AML-193 (cell line): ENCODE results near the gene HTR4.
"Not testable (repeated sequence)": the region's sequence is repeated elsewhere in the genome, so short reads cannot be mapped to it uniquely, and the experiment has no call there.

Source experiments
- DNase-seq, 2 experiments: peaks; one replicate each; lab custom pipeline; 2025; lab: John Stamatoyannopoulos, UW

The HTR4 gene

GRCh38 chr5:148476302-148476701 lies 178.0 kb downstream of the HTR4 start:
- no peak for DNase-seq

- no peak for DNase-seq
Measured at GRCh38 chr5:148474025-148474511, 180.3 kb downstream of the HTR4 start.

GRCh38 chr5:148471379-148471778 lies 182.9 kb downstream of the HTR4 start:
- DNase-seq = no peak

GRCh38 chr5:148469501-148469935 lies 184.8 kb downstream of the HTR4 start:
- DNase-seq = no peak

DNA sequence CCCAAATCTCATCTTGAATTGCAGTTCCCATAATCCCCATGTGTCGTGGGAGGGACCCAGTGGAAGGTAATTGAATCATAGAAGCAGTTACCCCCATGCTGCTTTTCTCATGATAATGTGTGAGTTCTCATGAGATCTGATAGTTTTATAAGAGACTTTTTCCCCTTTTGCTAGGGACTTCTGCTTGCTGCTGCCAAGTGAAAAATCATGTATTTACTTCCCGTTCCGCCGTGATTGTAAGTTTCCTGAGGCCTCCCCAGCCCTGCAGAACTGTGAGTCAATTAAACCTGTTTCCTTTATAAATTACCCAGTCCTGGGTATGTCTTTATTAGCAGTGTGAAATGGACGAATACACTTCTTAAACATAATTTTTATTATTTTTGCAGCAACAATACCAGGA lies 185.6 kb downstream of the HTR4 start:
- not testable (repeated sequence) for DNase-seq

DNA sequence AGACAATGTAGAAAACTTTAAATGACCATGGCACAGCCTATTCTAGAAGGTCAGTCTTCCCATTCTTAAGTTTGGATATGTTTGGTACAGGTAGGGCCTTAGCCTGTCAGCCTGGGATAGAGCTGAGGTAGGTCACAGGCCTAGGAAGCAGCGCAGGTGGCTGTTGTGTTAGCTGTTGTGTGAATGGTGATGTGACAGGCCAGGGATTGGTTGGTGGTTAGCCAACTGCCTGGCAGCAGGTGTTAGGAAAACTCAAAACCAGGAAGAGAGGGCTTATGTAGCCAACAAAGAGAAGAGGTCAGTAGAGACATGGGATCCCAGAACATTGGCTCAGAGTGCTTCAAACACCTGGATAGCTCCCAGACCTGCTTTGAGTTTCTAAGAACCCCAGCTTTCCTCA lies 186.4 kb downstream of the HTR4 start:
- DNase-seq = no peak

- peak; percentile 55 to 62 for DNase-seq
Measured at GRCh38 chr5:148466236-148466580, 188.1 kb downstream of the HTR4 start.

GRCh38 chr5:148465381-148466235 lies 188.7 kb downstream of the HTR4 start:
- DNase-seq = peak; percentile 74 to 81

- no peak for DNase-seq
Measured at GRCh38 chr5:148459669-148460068, 194.7 kb downstream of the HTR4 start.

DNA sequence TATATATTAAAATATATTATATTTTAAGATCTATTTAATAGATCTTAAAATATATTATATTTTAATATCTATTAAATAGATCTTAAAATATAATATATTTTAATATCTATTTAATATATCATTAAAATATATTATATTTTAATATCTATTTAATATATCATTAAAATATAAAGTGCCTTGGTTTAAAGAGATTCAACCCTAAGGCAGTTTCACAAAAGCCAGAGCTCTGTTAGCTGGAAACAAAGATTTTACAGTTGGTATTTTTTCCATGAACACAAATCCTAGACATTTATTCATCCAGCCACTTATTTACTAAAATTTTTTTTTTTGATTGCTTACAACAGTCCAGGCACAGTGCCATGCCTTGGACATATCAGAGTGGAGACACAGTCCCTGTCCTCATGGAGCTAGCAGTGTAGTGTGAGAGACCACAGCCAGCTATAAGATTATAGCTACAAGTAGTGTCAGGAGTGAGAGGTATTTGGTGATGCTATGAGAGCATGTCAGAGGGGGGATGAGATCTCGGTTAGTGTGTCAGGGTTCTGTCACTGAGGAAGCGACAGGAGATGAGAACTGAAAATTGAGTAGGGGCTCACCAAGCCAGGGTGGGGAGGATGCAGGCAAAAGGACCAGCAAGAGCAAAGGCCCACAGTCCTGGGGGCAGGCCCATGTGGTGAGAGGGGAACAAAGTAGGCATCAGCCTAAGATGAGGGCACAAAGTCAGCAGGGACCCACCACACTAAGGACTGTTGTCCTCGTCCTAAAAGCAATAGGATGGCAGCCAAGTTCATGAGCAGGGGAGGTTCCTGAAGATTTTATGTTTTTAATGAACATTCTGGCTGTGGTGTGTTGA lies 196.1 kb downstream of the HTR4 start:
- no peak for DNase-seq

DNA sequence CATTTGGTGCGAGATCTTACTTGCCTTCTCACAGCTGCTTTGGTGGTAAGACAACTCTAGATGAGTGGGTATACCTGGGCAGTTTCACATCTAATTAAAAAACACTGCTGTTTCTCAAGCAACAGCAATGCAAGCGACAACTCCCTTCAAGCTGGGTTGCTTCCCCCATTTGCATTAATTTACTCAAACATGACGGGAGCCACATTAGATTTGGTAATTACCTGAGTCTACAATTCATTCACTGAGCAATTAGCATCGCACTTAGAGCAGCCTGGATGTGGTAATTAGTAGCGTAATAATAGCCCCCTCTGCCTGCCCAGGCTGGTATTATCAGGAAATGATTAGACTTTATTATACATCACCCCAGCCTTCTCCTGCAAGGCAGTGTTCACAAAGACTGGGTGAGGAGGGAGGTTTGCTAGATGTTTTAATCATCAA lies 197.1 kb downstream of the HTR4 start:
- peak in 1 of 2 experiments; percentile 27 for DNase-seq

DNA sequence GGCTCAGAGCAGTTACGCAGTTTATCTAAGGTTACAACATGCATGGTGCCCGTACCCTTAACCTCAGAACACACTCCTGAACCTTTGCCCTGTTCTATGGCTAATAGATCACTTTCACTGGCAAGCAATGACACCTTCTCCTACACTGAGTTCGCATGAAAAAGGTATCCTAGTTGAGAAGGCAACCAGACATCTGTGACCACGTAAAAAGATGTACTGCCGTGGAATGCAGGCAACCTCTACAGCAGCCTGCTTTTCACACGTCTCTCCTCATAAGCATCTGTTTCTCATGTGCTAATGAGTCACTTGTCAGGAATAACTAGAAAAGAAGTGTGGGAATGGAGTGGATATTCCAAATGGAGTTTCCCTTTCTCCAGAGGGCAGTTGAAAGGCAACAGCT lies 199.1 kb downstream of the HTR4 start:
- DNase-seq = no peak

DNA sequence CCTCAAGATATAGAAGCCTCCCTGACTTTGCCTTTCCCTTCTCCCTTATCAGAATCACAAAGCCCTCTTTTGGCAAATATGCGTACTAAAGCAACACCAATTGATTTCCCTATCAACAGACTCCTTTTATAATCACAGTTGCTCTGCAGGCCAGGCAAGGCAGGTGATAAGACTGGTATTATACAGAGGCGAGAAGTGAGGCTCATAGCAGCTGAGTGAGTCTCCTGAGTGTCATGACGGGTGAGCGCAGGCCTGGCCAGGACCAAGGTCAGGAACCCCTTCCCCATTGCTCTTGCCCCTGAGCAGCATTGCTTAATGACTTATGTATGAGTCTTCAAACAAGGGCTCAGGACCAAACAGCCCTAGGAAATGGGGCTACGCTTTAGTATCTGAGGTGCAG lies 199.8 kb downstream of the HTR4 start:
- DNase-seq = no peak

DNA sequence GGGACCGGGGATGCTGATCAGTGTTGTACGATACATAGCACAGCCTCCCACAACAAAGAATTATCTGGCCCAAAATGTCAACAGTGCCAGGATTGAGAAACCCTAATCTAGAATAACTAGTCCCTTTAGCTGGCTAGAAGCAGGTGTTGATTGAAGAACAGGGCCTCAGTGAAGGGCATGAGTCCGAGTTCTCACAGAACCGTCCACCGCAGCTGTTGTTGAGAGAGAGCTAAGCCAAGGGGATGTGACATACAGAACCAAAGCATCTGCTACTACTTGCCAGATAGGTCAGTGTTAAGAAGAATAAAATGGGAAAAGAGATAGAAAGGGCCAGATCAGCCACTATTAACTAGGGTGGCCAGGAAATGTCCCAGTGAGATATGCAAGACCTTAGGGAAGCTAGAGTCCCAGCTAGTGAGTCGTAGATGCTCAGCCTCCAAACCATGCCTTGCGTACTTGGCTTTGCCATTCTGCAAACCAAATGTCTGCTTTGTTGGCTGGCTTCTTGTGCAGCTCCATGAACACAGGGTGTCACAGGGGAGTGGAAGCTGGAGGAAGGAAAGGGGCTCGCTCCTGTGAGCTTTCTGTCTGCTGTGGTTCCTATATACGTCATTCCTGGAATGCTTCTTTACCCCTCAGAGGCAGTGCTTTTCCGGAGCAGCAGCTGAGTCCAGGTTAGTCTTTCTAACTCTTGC lies 201.7 kb downstream of the HTR4 start:
- DNase-seq = no peak

- DNase-seq = no peak
Measured at GRCh38 chr5:148446611-148447010, 207.7 kb downstream of the HTR4 start.

- DNase-seq = no peak
Measured at GRCh38 chr5:148445578-148445977, 208.7 kb downstream of the HTR4 start.

- DNase-seq = peak; percentile 44 to 54
Measured at GRCh38 chr5:148443998-148444397, 210.3 kb downstream of the HTR4 start.

DNA sequence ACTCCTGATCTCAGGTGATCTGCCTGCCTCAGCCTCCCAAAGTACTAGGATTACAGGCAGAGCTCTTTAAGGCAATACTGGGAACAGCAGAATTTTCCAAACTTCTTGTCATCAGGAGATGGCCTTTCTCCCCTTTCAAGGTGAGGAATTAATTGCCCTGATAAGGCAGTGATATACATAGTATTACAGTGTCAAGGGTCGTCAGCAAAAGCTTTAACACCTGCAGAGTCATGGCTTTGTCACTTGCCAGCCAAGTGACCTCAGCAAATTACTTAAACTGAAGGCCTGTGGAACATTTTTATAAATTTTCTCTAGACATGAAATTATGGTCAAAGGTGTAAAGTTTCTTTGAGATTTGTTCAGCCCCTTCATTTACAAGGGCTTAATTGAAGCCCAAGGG lies 211.1 kb downstream of the HTR4 start:
- no peak for DNase-seq

DNA sequence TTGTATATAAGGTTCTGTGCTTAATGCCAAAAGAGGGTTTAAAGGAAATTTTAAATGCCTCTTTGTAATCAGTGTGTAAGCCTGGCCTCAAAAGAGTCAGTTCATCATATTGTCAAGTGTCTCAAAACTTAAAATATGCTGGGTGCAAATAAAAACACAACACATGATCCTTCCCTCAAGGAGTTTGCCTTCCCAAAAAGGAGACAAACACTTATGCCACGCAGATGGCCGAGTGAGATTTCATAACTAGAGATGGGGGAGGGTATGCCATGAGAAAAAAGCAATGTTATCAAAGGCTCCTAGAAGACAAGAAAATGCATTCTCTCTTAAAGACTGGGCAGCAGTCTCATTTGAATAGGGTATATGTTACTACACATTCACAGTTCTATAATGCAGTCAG lies 215.4 kb downstream of the HTR4 start:
- no peak for DNase-seq

DNA sequence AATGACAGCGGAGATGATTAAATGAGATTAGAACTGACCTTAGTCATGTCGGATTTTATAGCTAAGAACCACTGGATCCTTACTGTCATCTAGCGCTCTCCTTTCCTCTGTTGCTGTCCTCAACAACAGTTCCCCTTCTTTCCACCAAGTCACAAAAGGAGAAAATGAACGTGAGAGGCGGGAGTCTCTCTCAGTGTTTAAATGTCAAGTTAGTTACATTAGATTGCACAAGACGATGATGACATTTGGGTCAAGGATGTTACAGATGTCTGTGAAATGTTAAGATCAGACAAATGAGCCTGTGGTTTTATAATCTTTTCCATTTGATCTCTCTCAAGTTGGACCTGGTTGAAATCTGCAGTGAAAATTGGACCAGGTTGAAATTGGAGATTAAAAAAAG lies 217.1 kb downstream of the HTR4 start:
- DNase-seq = no peak

GRCh38 chr5:148436029-148436428 lies 218.3 kb downstream of the HTR4 start:
- no peak for DNase-seq

GRCh38 chr5:148433826-148434225 lies 220.5 kb downstream of the HTR4 start:
- no peak for DNase-seq
